Smooth muscle cell of the pulmonary artery (primary cell): Measurements from ENCODE around the gene C18orf54. TPM values are rescaled to one million over a fixed set of nuclear protein-coding genes. Genes with fewer than 3 reads are reported as not detected.

Experiments
- total RNA-seq: library from RNA; depleted of rRNA; stranded (reverse); fragments of >200 nt; gene quantifications from 2 replicates; pipeline ENCODE4 v1.2.3, GENCODE V29; 2014

Gene C18orf54
- total RNA-seq: 2.7 and 5.7 TPM in 2 replicates

DNA sequence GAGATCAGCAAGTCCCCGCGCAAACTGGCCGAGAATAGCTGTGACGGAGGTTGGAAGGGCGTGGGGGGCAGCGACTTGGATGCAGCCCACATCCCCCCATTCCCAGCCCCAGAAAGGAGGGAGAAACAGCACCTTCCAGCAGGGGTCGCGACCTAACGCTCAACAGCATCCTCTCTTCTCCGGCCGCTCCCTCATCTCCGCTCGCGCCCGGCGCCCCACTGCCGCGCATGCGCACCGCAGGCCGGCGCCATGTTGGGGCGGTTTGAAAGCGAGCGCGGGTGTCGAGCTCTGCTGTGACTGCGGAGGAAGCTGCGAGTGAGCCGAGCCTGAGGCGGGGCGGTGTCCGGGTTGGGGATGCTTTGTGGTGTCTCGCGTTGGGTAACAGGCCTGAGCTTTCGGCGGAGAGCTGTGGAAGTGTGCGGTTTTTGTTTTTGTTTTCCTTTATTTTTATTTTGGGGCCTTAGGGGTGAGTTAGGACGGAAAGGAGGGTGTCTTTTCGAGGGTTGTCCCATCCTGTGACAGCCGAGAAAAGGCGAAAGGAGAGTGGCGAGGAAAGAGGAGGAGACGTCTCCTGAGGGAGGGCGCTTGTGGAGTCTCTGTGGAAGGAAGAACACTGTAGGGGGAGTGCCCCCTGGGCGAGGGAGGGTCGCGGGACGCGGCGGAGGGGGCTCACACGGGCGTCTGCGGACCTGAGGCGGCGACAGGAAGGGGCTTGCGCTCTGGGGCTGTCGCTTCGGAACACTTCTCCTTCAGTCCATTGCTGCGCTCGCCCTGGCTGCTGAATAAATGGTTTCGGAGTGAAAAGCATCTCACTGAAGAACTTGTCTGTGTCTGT lies at the start of gene C18orf54, which contains the start of gene STARD6:
Gene C18orf54 (plus strand): TSS at position 247 of the 835 bp plus-strand sequence. CDS start 2,667 bp downstream, outside the sequence.
Gene STARD6 (minus strand): TSS at position 199 of the 835 bp plus-strand sequence. CDS start 3,285 bp downstream, outside the sequence.

Other genes with a start within 250 kb of the C18orf54 start
- 23.4 and 30.3 TPM in 2 replicates for gene MBD2, start 133.2 kb upstream of the C18orf54 start, total RNA-seq
- gene POLI, start 88.4 kb upstream of the C18orf54 start, total RNA-seq: 26.8 and 30.2 TPM in 2 replicates
- gene STARD6, start within 50 bp of the C18orf54 start, total RNA-seq: not detected in 2 replicates
- gene DYNAP, start 233.3 kb downstream of the C18orf54 start, total RNA-seq: not detected in 2 replicates